ENCODE results near the gene TBC1D3I. TPM values are rescaled to one million over a fixed set of nuclear protein-coding genes. Genes with fewer than 3 reads are reported as not detected.

TBC1D3I gene
- total and polyA plus RNA-seq, 2 of the 4 experiments (the other 2 are of a cell fraction): 0.07 TPM; not detected in 1

Small RNA genes lying within 50 kb of the gene (microRNA-seq; reads per million reads assigned to microRNA genes)
- gene AC243829.3 (ENCODE audit: insufficient read depth, insufficient read length) (not detected), gene AC243829.6 (ENCODE audit: insufficient read depth, insufficient read length) (not detected), gene RF00019 (ENCODE audit: insufficient read depth, insufficient read length) (not detected)

Small RNA genes lying within 50 kb of the gene (small RNA-seq; reads per million reads assigned to genes)
- gene AC243829.3: 0 reads per million in 5 experiments
- 0 reads per million in 5 experiments for gene AC243829.6
- gene RF00019: 0 reads per million in 5 experiments

Other genes with a start within 250 kb of the TBC1D3I start
- not detected in 2 replicates for gene CCL23, start 246.6 kb downstream of the TBC1D3I start, total RNA-seq (2012; rRNA removed)
- not detected in 2 replicates for gene CCL23, start 246.6 kb downstream of the TBC1D3I start, polyA plus RNA-seq (2012; rRNA removed)
- gene CCL18, start 200.3 kb downstream of the TBC1D3I start, total RNA-seq (2012; rRNA removed): not detected in 2 replicates
- not detected in 2 replicates for gene CCL18, start 200.3 kb downstream of the TBC1D3I start, polyA plus RNA-seq (2012; rRNA removed)
- not detected in 2 replicates for gene CCL3, start 174.4 kb downstream of the TBC1D3I start, total RNA-seq (2012; rRNA removed)
- gene CCL3, start 174.4 kb downstream of the TBC1D3I start, polyA plus RNA-seq (2012; rRNA removed): not detected in 2 replicates
- gene CCL4, start 160.7 kb downstream of the TBC1D3I start, total RNA-seq (2012; rRNA removed): not detected in 2 replicates
- not detected in 2 replicates for gene CCL4, start 160.7 kb downstream of the TBC1D3I start, polyA plus RNA-seq (2012; rRNA removed)
- not detected in 2 replicates for gene TBC1D3B, start 87.9 kb downstream of the TBC1D3I start, total RNA-seq (2012; rRNA removed)
- 0.94 and 1.6 TPM in 2 replicates for gene TBC1D3B, start 87.9 kb downstream of the TBC1D3I start, polyA plus RNA-seq (2012; rRNA removed)
- gene CCL3L1, start 67.8 kb downstream of the TBC1D3I start, total RNA-seq (2012; rRNA removed): not detected in 2 replicates
- gene CCL3L1, start 67.8 kb downstream of the TBC1D3I start, polyA plus RNA-seq (2012; rRNA removed): not detected in 2 replicates
- not detected in 2 replicates for gene CCL4L2, start 53.5 kb downstream of the TBC1D3I start, total RNA-seq (2012; rRNA removed)
- gene CCL4L2, start 53.5 kb downstream of the TBC1D3I start, polyA plus RNA-seq (2012; rRNA removed): not detected in 2 replicates
- gene TBC1D3G, start 59.3 kb upstream of the TBC1D3I start, total RNA-seq (2012; rRNA removed): not detected in 2 replicates
- gene TBC1D3G, start 59.3 kb upstream of the TBC1D3I start, polyA plus RNA-seq (2012; rRNA removed): not detected in 2 replicates
- gene TBC1D3H, start 123.9 kb upstream of the TBC1D3I start, total RNA-seq (2012; rRNA removed): not detected in 2 replicates
- not detected in 2 replicates for gene TBC1D3H, start 123.9 kb upstream of the TBC1D3I start, polyA plus RNA-seq (2012; rRNA removed)
- gene ZNHIT3, start 222.1 kb upstream of the TBC1D3I start, total RNA-seq (2012; rRNA removed): 27.8 and 35.3 TPM in 2 replicates
- gene ZNHIT3, start 222.1 kb upstream of the TBC1D3I start, polyA plus RNA-seq (2012; rRNA removed): 47.4 and 52.3 TPM in 2 replicates